ENCODE measurements around the gene C1QL1. TPM values are rescaled to one million over a fixed set of nuclear protein-coding genes. Genes with fewer than 3 reads are reported as not detected.

The C1QL1 gene
- polyA plus RNA-seq, 3 donors = 1.7 to 3.6 (median 3.2) TPM

DNA sequence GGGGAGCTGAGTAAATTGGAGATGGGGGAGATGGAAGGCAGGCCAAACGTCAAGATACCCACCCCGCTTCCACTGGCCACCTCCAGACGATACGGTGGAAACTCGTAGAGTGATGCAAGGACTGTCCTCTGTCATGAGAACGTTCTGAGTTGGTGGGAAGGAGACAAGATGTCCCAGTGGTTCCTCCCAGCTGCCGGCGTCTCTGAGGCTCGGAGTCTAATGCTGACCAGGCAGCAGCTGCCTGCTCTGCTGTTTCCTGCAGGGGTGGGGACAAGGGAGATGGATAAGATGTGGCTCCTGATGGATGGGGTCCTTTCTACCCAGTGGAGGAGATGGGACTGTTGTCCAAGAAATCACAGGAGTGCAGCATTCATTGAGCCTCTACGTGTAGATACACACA, 28.2 kb upstream of the C1QL1 start:
- no peak for DNase-seq (ENCODE audit: extremely low read depth in 1 of 11, low read depth in 9 of 11, low spot score in 4 of 11)

DNA sequence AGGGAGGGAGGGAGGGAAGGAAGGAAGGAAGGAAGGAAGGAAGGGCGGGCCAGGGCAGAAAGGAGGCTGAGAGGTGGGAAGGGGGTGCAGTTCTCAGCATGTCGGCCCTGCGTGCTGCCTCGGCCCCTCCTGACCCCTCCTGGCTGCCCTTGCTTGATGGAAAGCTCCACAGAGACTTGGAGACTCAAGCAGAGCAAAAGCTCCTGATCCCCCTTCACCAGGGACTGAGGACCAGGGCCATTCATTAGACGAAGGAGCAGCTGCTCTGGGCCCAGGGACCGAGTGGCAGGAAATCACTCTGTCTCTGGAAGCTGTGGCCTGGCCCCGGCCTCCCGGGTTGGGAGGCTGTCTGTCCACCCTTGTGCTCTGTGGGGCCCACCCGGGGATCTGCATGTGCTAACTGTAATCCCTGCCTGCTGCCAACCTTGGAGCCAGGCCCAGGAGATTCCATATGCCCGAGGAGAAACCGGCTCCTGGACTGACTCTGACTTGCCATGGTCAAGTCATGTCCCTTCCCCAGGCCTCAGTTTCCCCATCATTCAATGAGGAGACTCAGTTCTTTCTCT, 27.4 kb upstream of the C1QL1 start:
- DNase-seq (ENCODE audit: extremely low read depth in 1 of 11, low read depth in 9 of 11, low spot score in 4 of 11) = no peak

DNA sequence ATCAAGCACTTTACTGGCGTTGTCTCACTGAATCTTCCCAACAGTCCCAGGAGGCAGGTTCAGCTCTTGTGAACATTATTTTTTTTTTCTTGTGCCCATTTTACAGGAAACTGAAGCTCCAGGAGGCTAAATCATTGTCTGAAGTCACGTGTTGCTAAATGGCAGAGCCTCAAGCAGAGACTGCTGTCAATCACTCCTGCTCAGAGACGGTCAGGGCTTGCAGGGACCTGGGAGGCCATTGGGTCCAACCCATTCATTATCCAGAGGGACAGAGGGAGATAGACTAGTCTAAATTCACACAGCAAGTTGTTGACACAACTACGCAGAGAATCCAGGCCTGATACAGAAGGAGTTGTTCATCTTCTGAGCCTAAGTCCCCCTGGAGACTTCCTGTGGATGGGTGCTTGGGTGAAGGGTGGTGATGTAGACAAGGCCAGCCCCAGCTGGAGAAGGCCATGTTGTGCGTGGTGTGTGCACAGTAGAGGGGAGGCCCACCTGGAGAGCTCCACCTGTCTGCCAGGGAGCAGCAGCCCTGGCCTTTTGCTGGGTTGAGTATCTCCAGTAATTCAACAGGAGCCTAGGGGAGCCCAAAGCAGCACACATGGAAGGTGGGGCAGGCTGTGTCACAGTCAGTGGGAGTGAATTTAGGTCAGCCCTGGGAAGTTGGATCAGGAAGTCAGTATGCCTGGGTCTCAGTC, 24.3 kb upstream of the C1QL1 start:
- DNase-seq (ENCODE audit: extremely low read depth in 1 of 11, low read depth in 9 of 11, low spot score in 4 of 11) = no peak

- no peak for DNase-seq (ENCODE audit: extremely low read depth in 1 of 11, low read depth in 9 of 11, low spot score in 4 of 11)
Measured at GRCh38 chr17:44990994-44991393, 22.9 kb upstream of the C1QL1 start.

GRCh38 chr17:44989552-44990138, 21.5 kb upstream of the C1QL1 start:
- DNase-seq (ENCODE audit: extremely low read depth in 1 of 11, low read depth in 9 of 11, low spot score in 4 of 11) = no peak

DNA sequence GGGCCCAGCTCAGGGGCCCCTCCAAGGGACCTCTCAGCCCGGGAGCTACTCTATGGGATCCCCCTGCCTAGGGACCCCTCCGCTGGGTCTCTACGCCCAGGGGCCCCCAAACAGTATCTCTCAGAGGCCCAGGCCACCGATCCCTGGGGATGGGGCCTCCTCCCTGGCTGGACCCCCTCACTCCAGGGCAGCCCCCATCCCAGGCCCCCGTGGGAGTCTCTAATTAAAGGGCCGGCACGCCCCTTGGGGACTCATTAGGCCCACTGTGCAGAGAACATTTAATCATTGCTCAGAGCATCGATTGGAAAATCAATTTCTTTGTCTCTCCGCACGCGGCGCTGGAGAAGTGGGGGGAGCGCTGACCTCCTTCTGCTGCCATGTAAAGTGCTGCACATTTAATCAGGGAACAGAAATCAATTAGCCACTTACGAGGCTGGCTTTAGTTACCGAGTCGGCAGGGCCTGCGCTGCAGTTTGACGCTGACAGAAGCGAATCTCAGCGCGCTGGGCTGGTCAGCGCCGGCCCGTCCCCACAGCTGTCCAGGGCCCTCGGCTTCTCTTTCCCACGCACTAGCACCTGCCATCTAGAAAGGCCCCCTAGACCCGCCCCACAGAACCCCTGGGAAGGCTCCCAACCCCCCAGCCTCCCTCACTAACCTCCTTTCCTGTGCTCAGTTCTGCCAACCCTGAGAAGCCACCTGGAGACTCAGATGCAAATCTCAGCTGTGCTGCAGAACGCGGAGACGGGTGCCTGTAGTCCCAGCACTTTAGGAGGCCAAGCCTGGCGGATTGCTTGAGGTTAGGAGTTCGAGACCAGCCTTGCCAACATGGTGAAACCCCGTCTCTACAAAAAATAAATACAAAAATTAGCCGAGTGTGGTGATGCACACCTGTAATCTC, 20.2 kb upstream of the C1QL1 start:
- DNase-seq (ENCODE audit: extremely low read depth in 1 of 11, low read depth in 9 of 11, low spot score in 4 of 11) = no peak

DNA sequence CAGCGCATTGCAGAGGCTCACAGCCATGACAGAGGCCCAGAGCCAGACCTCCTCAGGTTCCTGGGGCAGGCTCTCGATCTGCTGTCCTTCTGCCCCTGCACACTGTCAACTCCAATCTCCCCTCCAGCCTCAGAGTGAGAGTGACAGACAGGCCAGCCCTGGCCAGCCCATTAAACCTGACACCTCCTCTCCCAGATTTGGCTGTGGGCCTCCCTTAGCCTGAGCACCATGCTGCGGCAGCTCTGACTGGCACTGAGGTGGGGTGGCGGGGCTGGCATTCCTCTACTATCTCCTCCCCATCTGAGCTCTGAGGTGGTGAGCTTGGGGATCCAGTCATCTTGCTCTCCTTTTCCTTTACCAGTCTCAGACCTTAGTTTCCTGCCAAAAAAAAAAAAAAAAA, 15.5 kb upstream of the C1QL1 start:
- DNase-seq (ENCODE audit: extremely low read depth in 1 of 11, low read depth in 9 of 11, low spot score in 4 of 11) = no peak

DNA sequence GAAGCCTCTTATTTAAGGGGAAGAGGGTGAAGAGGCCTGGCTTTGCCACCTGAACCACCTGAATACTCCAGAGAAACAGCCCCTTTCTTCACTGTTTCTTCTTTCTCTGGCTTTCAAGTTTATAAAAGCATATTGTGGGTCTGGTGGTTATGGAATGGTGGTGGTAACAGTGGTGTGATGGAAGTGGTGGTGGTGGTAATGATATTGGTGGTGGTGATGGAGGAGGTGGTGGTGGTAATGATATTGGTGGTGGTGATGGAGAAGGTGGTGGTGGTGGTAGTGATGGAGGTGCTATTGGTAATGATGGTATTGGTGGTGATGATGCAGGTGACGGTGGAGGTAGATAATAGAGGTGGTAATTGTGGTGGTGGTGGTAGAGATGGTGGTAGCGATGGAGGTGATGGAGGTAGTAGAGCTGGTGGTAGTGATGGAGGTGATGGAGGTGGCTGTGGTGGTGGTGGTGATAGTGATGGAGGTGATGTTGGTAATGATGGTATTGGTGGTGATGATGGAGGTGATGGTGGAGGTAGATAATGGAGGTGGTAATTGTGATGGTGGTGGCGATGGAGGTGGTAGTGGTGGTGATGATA, 14.1 kb upstream of the C1QL1 start:
- no peak for DNase-seq (ENCODE audit: extremely low read depth in 1 of 11, low read depth in 9 of 11, low spot score in 4 of 11)

DNA sequence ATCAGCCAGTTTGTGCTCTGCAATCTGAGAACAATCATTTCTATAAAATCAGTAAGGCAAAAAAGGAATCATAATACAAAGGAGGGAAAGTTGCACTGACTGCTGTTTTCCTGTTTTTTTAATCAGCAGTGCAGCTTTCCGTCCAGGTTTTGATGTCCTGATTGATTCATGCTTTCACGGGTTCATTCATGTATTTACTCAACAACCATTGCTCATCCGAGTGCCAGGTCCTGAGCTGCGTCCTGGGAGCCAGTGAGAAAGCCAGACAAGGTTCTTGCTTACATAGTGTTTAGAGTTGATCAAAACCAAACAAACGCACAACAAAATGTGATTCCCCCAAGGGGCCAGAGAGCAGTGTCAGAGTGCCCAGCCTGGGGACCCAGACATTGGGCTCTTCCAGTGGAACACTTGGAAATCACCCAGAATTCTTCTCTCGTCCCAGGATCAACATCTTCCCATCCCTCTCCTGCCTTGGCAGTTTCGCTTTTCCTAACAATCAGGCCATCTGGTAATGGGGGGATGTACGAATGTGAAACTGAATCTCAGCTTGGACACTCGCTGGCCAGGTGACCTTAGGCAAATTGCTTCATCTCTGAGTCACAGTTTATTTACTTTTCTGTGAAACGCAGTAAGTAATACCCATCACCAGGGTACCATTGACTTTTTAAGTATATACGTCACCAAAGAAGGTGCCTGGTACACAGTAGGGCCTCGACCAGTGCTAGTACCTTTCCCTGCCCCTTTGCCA, 13.3 kb upstream of the C1QL1 start:
- no peak for DNase-seq (ENCODE audit: extremely low read depth in 1 of 11, low read depth in 9 of 11, low spot score in 4 of 11)

DNA sequence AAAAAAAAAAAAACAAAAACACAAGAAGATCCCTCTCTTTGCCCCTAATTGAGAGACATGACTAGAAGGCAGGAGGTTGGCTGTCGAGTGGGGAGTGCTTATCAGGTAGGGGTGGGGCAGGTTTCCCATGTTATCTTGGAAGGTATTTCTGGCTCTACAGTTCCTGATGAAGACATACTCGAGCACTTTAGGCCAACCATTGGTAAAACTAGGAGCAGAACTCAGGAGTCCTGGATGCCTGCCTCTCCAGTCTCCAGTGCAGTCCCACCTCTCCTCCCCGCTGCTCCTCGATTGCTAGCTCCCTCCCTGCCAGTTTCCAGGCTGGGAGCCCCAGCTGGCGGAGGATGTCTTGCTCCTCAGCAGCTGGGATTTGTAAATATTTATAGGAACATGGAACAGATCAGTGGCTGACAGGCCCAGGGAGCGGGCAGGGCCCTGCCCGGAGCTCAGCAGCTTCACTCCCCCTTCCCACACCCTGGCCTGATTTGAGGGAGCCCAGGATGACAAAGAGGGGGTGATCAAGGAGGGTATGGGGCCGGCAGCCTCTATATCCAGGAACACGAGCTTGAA, 11.4 kb upstream of the C1QL1 start:
- no peak for DNase-seq (ENCODE audit: extremely low read depth in 1 of 11, low read depth in 9 of 11, low spot score in 4 of 11)

DNA sequence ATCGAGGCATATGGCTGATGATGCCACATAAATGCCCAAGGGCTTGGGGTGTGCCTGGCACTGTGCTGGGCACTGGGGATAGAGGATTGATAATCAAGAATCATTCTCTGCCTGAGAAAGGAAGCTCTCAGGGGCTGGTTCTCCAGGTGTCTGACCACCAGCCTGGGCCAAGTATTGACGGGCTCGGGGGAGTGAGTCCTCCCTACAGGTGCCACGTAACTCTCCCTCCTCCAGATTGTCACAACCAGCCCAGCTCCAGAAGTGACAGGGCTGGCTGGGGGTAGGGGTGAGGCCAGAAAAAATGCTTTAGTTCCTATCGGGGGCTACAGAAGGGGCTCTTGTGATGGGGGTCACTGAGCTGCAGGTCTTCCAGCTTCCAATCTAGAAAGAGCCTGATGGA, 10.7 kb upstream of the C1QL1 start:
- no peak for DNase-seq (ENCODE audit: extremely low read depth in 1 of 11, low read depth in 9 of 11, low spot score in 4 of 11)

GRCh38 chr17:44977814-44978550, 9.9 kb upstream of the C1QL1 start:
- DNase-seq (ENCODE audit: extremely low read depth in 1 of 11, low read depth in 9 of 11, low spot score in 4 of 11) = no peak

DNA sequence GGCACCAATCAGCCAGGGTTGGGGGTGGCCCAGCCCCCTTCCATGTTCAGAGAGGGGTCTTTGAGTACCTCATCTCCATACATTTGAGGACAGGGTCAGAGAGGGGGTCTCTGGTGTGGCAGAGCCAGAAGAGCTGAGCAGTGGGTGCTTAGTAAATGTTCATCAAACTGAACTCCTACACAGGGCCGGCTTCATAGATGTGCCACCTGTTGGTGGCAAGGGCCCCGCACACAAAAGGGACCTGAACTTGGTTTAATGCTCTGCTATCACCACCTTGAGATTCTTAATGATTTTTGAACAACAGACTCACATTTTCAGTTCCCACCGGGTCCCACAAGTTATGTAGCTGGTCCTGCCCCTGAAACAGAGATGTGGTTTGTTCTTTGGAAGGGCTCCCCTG, 9.0 kb upstream of the C1QL1 start:
- DNase-seq (ENCODE audit: extremely low read depth in 1 of 11, low read depth in 9 of 11, low spot score in 4 of 11) = no peak

GRCh38 chr17:44976206-44976605, 8.1 kb upstream of the C1QL1 start:
- DNase-seq (ENCODE audit: extremely low read depth in 1 of 11, low read depth in 9 of 11, low spot score in 4 of 11) = no peak

DNA sequence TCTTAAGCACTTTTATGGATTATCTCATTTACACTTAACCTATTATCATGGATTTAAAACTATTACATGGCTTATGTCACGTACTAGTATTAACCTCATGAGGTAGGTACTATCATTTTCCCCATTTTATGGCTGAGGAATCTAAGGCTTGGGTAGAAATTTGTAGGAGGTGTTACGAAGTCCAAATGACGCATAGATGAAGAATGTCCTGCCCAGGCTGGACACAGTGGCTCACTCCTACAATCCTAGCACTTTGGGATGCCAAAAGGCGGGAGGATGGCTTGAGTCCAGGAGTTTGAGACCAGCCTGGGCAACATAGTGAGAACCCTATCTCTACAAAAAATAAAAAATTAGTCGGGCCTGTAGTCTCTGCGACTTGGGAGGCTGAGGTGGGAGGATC, 4.8 kb upstream of the C1QL1 start:
- no peak for DNase-seq (ENCODE audit: extremely low read depth in 1 of 11, low read depth in 9 of 11, low spot score in 4 of 11)

GRCh38 chr17:44971776-44972483, 3.8 kb upstream of the C1QL1 start:
- no peak for DNase-seq (ENCODE audit: extremely low read depth in 1 of 11, low read depth in 9 of 11, low spot score in 4 of 11)

GRCh38 chr17:44970136-44970741, 2.1 kb upstream of the C1QL1 start:
- peak in 4 of 11 donors; percentile 58 to 70 (median 63) for DNase-seq (ENCODE audit: extremely low read depth in 1 of 11, low read depth in 9 of 11, low spot score in 4 of 11)

Measured in renal cortex interstitium (tissue), 11 donors.